ENCODE results near the gene SNX30.

Gene SNX30

DNA sequence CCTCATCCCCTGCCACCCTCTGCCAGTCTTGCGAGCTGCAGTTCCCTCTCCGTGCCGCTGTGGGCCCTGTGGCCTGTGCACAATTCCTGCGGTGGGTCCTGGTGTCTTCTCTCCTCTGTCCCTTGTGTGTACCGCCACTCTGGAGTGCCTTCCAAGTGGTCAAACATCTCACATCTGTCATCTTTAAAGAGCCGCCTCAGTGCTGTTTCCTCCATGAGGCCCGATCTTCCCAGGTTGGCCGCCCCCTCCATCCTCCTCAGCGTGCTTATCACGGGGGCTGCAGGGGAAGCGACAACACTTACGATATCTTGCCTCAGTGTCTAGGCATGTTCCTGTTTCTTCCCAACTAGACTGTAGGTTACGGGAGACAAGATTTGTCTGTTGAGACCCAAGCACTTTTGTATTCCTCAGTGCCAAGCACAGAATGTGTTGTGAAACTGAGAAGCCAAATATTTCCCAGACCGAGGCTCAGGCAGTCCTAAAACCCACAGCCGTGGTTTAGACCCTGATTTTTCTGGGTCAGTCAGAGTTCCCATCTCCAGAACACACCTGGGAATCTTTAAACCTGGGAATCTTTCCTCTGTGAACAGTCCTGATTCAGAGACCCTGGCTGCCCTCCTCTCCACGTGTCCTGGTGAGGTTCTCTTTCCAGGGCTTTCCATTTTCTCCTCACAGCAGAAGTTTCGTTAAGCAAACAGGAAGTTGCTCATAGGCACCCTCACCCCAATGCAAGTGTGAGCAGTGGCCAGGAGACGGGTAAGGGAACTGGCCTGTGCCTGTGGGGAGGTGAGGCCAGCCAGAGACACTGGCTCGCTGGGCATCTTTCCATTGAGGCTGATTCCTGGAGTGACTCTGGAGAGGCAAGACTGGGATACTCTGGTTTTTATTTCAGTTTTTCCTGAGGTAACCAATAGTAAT is 111.3 kb downstream of the SNX30 start:
- DNase-seq: peak; percentile 78

DNA sequence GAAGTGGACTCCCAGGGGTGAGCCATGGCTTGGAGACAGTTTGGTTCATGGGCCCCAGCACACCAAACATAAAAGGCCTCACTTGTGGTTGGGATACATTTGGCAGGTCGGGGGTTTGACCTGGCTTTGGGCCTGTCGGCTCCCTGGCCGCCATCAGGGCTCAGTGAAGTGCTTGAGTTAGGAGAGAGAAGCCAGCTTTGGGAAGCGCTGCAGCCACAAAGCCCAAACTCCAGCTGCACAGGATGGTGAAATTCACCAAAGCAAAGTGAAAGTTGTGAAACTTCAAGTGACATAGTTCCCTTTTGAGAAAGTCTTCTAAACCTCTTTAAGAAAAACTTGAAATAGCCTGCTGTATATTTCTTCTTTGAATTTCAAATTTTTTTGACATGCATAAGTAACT is 112.7 kb downstream of the SNX30 start:
- DNase-seq: peak; percentile 81

DNA sequence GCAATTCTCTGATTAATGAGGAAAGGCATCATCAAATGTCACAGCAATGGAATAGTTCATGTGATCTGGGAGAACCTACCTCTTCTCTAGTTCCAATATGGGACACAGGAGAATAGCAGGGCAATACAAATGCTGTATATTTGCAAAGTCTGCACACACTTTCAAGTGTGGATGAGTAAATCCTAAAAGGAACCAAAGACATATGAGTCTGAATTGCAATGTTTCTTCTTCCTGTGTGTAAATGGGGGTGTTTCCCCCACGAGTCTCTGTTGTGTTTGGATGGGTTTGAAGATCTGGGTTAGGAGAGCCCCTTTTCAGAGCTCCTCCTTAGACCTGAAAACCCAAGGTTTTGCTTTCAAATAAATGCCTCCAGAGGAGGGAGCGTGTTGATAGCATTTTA is 113.2 kb downstream of the SNX30 start:
- DNase-seq: peak; percentile 43

DNA sequence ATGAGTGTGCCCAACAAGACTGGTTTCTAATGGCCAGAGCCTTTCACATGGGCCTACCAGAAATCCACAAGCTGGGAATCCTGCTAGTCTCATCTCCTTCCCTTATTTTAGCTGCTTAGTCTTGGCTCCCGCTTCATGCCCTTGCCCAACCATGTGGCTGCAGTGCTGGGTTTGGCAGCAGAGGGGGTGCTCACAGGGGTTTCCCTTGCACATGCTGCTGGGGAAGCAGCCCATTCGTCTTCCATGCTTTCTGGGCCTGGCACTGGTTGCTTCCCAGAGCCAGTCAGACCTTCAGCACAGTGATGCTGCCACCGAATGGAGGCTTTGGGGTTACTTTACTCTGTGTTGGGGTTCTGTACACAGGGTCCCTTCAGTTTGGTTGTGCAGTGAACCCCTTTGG is 113.8 kb downstream of the SNX30 start:
- DNase-seq: peak; percentile 12

DNA sequence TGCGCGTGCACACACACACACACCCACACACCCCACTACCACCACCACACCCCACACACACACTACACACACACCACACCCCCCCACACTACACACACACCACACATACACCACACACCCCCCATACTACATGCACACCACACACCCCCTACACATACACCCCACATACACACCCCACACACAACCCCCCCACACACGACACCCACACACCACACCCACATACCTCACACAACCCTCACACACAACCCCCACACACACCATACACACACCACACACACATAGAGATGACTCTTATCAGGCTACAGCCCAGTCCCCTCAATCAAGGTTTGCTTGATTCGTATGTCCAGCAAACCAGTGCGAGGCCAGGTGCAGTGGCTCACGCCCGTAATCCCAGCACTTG is 114.4 kb downstream of the SNX30 start:
- DNase-seq: no peak

DNA sequence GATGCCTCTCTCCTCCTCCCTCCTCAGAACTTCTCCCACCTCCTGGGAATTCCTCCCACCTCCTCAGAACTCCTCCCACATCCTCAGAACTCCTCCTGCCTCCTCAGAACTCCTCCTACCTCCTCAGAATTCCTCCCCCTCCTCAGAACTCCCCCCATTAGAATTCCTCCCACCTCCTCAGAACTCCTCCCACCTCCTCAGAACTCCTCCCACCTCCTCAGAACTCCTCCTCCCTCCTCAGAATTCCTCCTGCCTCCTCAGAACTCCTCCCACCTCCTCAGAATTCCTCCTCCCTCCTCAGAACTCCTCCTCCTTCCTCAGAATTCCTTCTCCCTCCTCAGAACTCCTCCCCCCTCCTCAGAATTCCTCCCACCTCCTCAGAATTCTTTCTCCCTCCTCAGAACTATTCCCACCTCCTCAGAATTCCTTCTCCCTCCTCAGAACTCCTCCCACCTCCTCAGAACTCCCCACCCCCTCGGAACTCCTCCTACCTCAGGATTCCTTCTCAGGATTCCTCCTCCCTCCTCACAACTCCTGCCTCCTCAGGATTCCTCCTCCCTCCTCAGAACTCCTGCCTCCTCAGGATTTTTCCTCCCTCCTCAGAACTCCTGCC is 116.2 kb downstream of the SNX30 start:
- DNase-seq: no peak

DNA sequence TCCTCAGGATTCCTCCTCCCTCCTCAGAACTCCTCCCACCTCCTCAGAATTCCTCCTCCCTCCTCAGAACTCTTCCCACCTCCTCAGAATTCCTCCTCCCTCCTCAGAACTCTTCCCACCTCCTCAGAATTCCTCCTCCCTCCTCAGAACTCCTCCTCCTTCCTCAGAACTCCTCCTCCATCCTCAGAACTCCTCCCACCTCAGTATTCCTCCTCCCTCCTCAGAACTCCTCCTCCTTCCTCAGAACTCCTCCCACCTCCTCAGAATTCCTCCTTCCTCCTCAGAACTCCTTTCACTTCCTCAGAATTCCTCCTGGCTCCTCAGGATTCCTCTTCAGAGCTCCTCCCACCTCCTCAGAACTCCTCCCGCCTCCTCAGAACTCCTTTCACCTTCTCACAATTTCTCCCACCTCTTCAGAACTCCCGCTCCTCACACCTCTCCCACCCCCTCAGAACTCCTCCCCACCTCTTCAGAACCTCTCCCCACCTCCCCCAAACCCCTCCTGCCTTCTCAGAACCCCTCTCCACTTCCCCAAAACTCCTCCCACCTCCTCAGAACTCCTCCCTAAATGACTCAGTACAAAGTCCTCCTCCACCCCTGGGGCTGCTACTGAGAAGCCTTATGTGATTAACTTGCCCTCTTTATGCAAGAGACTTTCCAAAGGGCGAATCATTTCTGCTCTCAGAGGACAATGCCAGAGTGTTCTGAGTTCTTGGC is 116.9 kb downstream of the SNX30 start:
- no peak for DNase-seq

DNA sequence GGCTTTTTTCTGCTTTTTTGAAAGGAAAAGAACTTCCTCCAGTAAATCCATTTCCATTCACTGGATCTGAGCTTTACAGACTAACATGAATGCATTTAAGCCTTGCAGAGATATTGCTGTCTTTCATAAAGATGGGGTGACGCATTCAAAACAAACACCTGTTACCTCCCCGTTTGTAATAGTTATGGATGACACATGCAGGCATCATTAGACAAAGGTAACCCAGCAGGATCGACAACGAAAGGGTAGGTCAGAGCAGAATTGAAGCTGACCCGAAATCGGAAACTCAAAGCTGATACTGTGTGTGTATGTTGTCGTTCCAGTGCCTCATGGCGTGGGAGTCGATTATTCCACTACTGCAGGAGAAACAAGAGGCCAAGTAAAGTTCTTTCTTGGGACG is 117.9 kb downstream of the SNX30 start:
- DNase-seq: no peak

DNA sequence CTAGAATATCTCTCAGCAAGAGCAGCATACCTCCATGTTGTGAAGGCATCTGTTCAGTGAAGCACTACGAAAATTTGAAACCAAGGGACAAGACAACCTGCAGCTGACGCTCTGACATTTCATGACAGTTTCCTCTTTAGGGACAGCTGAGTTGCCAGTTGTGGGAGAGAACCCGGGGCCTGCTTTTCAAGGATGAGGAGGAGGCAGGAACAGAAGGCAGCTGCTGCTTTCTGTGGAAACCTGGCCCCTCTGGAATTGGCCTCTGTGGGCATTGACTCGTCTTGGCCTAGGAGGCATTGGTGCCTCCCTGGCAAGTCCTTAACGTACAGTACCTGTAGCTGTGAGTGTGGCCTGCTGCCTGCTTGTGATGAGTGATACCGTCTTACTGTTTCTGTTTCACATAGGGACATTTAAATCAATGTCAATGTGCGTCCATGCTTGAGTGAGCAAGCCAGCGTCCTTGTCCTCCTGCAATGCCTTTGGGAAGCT is 118.5 kb downstream of the SNX30 start:
- no peak for DNase-seq

DNA sequence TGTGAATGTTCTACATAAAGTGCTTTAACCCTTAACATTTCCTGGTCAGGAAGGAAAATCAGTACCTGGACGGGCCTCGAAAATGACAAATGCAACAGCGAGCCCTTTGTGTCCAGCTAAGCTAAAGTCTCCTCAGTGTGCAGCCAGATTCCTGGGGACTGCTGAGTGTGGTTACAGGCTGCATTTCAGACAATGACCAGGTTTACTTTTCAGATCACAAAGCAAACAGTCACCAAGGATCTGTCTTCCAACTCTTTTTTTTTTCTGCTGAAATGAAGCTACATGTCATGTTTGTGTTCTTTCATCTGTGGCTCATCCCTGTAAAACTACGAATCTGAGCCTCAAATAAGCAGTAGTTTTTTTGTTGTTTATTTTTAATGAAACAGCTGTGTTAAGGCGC is 119.4 kb downstream of the SNX30 start:
- DNase-seq: no peak

DNA sequence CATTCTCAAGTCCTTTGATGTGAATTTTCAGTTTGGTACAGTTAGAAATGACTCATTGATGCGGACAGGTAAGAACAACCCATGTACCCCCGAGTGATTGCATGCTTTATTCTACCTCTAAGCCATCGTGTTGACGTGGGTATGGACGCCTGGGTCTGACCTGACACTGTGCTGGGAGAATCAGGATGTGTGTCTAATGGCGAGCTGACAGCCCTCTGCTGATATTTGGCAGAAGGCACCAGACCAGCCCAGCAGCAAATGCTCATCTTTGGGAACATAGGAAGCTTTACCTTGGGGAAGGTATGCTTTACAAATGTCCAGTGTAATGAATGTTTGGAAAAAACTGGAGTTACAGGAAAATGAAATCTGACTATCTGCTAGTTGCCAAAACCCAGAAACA is 120.0 kb downstream of the SNX30 start:
- no peak for DNase-seq

DNA sequence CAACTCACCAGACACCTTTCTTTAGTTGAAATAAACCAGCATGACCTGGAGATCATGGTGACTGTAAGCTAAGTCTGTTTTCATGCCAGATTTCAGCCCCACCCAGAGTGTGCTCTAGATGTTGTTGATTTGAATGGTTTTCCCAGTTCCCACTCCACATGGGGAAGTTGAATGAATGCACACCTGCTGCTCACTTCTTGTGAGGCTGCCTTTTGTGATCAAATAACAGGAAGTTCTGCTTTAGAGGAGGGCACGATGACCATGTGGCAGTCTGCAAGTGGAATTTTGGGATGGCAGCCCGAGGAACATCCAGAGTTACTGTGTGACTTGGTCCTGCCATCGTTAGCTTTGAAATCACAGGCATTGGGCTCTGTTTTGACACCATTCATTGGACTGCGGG is 121.5 kb downstream of the SNX30 start:
- DNase-seq: no peak

DNA sequence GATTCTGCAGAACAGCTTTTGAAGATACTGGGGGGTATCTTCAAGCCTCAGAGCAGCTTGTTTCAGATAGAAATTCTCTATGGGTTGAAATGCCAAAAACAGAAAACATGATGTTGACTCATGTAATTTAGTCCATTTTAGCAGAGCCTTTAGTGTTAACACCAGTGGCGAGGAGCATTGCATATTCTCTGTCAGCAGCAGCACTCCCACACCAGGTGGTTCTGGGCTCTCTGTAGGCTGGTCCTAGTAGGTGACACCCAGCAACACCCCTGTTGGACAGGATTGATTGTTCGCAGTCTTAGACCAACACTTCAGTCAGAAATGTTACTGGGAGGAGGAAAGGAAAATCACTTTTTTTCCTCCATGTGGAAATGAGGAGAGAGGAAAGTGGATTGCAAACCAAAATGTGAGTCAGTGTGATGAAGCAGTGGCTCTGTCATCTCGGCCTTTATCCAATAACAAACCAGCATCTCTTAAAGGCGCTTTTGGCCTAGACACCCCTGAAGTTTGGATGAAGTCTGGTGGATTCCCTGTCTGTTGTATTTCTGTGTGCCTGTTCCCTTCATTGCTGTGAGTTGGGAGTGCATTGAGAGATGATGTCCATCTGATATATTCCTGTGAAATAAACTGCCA is 123.3 kb downstream of the SNX30 start:
- DNase-seq: no peak

DNA sequence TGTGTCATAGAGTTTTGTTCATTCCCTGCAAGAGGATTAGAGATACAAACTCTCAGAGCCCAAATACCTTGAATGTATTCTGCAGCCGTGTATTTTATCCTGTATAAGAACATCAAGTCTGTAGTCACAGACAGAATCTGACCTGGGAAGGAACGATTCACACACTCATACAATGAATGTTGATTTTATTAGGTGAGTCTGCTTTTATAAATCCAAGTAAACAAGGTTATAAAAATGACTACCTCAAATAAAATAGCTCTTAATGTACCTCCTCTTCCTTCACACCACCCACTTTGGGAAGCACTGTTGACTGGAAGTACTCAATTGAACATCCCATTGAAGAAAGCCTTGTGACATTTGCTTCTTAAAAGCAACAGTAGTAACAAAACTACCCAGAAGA is 128.2 kb downstream of the SNX30 start:
- no peak for DNase-seq

DNA sequence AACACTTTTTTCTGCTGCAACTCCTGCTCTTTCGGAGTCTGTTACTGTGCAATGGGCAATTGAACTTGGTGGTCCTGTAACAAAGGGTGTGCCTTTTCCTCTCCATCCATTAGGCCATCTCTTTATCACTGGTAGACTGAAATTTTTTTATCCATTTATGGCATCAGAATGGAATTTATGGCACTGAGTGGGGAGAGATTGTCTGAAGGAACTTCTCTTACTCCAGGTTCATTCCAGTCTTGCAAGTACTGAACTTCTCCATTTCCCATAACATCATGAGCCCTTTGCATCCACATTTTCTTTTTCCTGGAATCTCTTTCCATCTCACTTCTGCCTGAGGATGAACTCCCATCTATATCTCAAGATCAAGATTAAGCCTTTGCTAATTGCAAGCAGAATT is 130.1 kb downstream of the SNX30 start:
- DNase-seq: no peak

DNA sequence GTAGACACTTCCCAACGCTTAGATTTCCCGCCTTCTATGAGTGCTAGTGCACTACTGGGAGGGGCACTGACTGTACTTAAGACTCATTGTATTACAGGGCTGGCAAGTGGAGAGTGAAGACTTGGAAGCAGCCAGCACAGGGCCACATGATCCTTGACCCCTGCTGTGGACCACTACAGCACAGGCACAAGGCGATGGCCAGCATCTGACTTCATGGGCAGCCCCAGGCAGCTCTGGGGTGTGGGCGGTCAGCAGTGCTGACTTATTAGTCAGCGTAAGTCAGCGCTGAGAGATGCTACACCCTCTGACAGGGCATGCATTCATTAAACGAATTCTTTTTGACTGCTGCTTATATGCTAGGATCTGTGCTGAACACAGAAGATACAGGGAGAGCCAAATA is 130.8 kb downstream of the SNX30 start:
- DNase-seq: no peak

DNA sequence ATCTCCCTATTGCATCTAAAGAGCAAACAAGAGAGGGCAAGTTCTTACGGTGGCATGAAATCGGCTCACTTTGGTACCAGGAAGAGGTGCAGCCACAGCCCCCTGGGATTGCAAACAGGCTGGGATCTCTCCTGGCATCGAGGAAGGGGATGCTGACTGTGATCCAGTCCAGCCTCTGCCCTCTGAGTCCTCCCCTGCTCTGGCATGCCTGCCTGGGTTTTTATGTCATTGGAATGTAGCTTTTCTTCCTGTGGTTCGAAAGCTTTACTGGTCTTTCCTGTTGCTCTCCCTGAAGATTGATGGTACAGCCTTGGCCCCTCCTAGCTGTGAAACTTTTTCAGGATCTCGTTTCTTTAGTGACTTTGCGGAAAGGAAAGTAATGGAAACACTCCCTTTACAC is 133.5 kb downstream of the SNX30 start:
- no peak for DNase-seq

DNA sequence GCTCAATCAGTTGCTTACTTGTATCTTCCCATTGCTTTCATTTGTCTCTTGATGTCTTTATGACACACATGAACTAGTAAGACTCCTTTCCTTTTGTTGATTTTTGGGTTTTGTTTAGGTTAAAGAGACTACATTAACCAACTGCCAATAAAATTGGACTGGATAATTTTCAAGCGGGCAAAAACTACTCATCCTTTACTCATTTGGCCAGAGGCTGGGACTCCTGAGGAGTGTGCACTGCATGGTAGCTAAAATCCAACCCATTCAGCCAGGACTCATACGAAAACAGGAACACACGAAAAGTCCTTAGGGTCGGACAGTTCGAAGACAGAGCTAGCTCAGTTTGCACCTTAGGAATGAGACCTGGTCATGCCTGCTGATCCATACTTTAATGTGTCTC is 134.2 kb downstream of the SNX30 start:
- no peak for DNase-seq

DNA sequence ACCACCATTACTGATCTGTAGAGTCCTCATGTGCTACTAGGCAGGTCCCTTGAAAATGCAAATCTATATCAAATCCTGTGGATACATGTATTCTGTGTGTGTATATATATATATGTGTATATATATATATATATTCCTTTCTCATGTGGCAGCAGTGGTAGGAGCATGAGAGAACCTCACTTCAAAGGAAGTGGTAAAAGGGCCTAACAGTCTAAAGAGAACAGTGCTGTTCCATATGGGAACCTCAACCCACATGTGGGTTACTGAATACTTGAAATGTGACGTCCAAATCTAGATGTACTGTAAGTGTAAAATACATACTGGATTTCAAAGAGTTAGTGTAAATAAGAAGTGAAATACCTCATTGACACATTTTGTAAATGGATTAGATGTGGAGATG is 134.8 kb downstream of the SNX30 start:
- no peak for DNase-seq

DNA sequence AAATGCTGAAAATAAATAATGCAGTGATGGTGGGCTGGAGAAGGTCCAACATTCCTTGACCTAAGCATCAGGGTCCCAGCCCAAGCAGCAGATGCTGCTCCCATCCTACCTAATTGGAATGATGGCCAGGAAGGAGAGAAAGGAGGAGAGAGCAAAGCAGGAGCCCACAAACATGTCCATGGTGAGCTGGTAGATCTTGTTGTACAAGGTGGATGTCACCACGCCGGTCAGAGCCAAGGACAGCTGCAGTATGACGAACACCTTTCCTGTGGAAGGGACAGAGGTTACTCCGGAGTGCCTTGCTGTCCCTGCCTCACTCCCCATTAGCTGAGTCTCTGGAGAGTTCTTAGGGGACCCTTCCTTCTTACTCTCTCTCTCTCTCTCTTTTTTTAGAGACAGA is 135.8 kb downstream of the SNX30 start:
- no peak for DNase-seq

DNA sequence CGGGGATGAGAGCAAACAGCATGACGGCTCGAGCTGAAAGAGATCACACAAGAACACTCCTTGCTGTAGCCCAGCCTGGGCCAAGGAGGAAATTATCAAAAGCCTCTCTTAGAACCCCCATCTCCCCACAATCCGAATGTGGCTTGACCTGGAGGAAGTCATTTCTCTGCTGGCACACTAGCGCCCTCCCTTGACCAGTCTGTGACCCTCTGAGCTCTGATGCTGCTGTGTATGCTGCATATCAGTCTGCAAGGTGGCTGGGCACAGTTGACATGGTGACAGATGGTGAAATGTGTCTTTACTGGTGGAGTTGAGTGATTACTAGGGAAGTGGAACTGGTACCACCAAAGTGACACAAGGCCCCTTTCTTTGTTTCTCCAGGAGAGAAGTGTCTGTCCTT is 136.8 kb downstream of the SNX30 start:
- DNase-seq: peak; percentile 34

DNA sequence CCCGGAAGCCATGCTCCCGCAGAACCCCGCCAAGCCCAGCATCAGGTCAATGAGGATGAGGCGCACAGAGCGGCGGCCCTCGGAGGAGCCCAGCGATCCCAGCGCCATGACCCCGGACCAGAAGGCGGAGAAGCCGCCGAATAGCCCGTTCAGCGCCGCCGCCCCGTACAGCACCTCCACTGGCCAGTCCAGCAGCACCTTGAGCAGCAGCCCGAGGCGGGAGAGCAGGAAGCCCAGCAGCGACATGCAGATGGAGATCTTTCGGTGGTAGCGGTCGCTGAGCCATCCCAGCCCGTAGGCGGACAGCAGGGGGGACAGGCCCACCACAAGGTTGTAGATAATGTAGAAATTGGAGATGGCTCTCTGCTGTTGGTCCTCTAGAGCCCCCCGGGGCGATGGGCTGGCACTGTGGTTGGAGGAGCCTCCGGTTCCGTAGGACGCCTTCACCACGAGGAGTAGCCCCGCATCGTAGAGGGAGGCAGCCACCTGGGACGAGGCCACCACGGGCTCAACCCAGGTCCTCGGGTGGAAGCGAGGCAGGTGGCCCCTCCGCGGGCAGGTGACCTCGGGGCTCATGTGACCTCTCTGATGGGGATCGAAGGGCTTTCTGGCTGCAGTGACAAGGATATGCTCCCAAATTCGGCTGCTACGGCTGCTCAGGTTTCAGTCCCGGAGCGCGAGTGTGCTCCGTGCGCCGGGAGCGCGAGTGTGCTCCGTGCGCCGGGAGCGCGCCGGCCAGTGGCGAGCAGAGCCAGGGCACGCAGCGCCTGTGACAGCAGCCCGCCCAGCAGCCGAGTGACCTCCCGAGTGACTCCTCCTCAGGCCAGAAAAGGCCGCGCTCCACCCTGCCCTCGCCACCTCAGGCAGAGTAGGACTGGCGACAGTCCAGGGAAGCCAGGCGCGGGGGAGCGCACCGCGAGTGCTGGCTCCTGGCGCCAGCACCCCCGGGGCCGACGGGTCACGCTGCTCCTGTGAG is 139.8 kb downstream of the SNX30 start, which contains the start of gene SLC46A2:
Gene SLC46A2, minus strand, starts transcription at position 771 of the 976 bp plus-strand sequence. Its CDS starts 195 bp downstream, at position 576.
- DNase-seq: no peak

Data from GF-D8 (cell line).